GM19328 (cell line): ENCODE results near the gene OR9Q1.

ENCODE experiments used
- ATAC-seq: cut with Tn5 transposase; IDR thresholded peaks from one replicate; pipeline ENCODE4 v1.9.1; 2021; ENCODE audit warnings: mild to moderate bottlenecking, moderate library complexity; ENCODE audit not compliant: unreplicated experiment

OR9Q1 gene

GRCh38 chr11:58227956-58228615, 204.4 kb downstream of the OR9Q1 start:
- ATAC-seq, result no peak
